Measurements from ENCODE around the gene CCL17.
"Not testable (repeated sequence)": the region's sequence is repeated elsewhere in the genome, so short reads cannot be mapped to it uniquely, and the experiment has no call there.

The CCL17 gene

GRCh38 chr16:57403965-57404817, at the start of gene CCL17:
TSS of gene CCL17 (plus strand) at chr16:57404767. CDS start at chr16:57413933, 9,166 bp downstream.
- no peak for FAIRE-seq

- no peak for FAIRE-seq
Measured at GRCh38 chr16:57355898-57356414, 48.6 kb upstream of the CCL17 start.

- no peak for FAIRE-seq
Measured at GRCh38 chr16:57356547-57356946, 48.0 kb upstream of the CCL17 start.

- FAIRE-seq: no peak
Measured at GRCh38 chr16:57357330-57358085, 47.1 kb upstream of the CCL17 start.

GRCh38 chr16:57358086-57358420, 46.5 kb upstream of the CCL17 start:
- no peak for FAIRE-seq

GRCh38 chr16:57358527-57359095, 46.0 kb upstream of the CCL17 start, which contains the start of gene CCL22:
TSS of gene CCL22 (plus strand) at chr16:57358783. CDS start at chr16:57358817, 34 bp downstream.
- no peak for FAIRE-seq

- FAIRE-seq: no peak
Measured at GRCh38 chr16:57360321-57360935, 44.1 kb upstream of the CCL17 start.

GRCh38 chr16:57361404-57361803, 43.2 kb upstream of the CCL17 start:
- FAIRE-seq: no peak

- FAIRE-seq: no peak
Measured at GRCh38 chr16:57364143-57364542, 40.4 kb upstream of the CCL17 start.

GRCh38 chr16:57366544-57367040, 38.0 kb upstream of the CCL17 start:
- FAIRE-seq: no peak

GRCh38 chr16:57367116-57367752, 37.3 kb upstream of the CCL17 start:
- no peak for FAIRE-seq

- no peak for FAIRE-seq
Measured at GRCh38 chr16:57371494-57372371, 32.8 kb upstream of the CCL17 start.

- FAIRE-seq: no peak
Measured at GRCh38 chr16:57372372-57373116, 32.0 kb upstream of the CCL17 start, which contains the start of gene CX3CL1. TSS of gene CX3CL1 (plus strand) at chr16:57372490. CDS start at chr16:57372569, 79 bp downstream.

GRCh38 chr16:57373117-57373947, 31.2 kb upstream of the CCL17 start:
- FAIRE-seq: no peak

- no peak for FAIRE-seq
Measured at GRCh38 chr16:57374067-57374534, 30.5 kb upstream of the CCL17 start.

GRCh38 chr16:57374925-57375465, 29.6 kb upstream of the CCL17 start:
- FAIRE-seq: not testable (repeated sequence)

GRCh38 chr16:57376313-57376818, 28.2 kb upstream of the CCL17 start:
- no peak for FAIRE-seq

- no peak for FAIRE-seq
Measured at GRCh38 chr16:57377080-57377841, 27.3 kb upstream of the CCL17 start.
